Loucy (cell line): ENCODE results near the gene MAML2.
A peak's percentile ranks its signal among the peaks of the same experiment; 100 is the strongest.
"Not testable (repeated sequence)": the region's sequence is repeated elsewhere in the genome, so short reads cannot be mapped to it uniquely, and the experiment has no call there.

ENCODE experiments used
- H2AFZ ChIP-seq: fragments of 200-600 bp; sonication (generic); 2 replicates; pipeline ENCODE4 v1.6.0; 2016; ENCODE audit warnings: antibody characterized with exemption, mild to moderate bottlenecking, low read length, moderate library complexity
- H3F3A ChIP-seq: fragments of 200-600 bp; 2 replicates; pipeline ENCODE4 v1.6.0; 2016; ENCODE audit warnings: antibody characterized with exemption, low read depth, mild to moderate bottlenecking
- H3K27me3 ChIP-seq: fragments of 200-600 bp; sonication (generic); 2 replicates; pipeline ENCODE4 v1.6.1; 2014; ENCODE audit warnings: low read length, mild to moderate bottlenecking; ENCODE audit not compliant: insufficient read depth, poor library complexity, severe bottlenecking
- H3K36me3 ChIP-seq: fragments of 200-600 bp; sonication (generic); 2 replicates; pipeline ENCODE4 v1.6.1; 2016; ENCODE audit warnings: low read length; ENCODE audit not compliant: insufficient read depth
- H3K4me1 ChIP-seq: fragments of 200-600 bp; sonication (generic); 2 replicates; pipeline ENCODE4 v1.5.1; 2014; ENCODE audit warnings: low read length, mild to moderate bottlenecking; ENCODE audit not compliant: insufficient read depth, poor library complexity, severe bottlenecking
- H3K4me2 ChIP-seq: fragments of 200-600 bp; sonication (generic); 2 replicates; pipeline ENCODE4 v1.6.0; 2014; ENCODE audit warnings: antibody characterized with exemption, low read length, low read depth, mild to moderate bottlenecking; ENCODE audit not compliant: poor library complexity, severe bottlenecking
- H3K4me3 ChIP-seq: fragments of 200-600 bp; sonication (generic); 2 replicates; pipeline ENCODE4 v1.5.1; 2014; ENCODE audit warnings: low read length, mild to moderate bottlenecking, mixed read lengths; ENCODE audit not compliant: poor library complexity, severe bottlenecking
- H3K79me2 ChIP-seq: fragments of 200-600 bp; sonication (generic); 2 replicates; pipeline ENCODE4 v1.6.1; 2014; ENCODE audit warnings: low read length; ENCODE audit not compliant: insufficient read depth
- H3K9ac ChIP-seq: fragments of 200-600 bp; sonication (generic); 2 replicates; pipeline ENCODE4 v1.6.0; 2014; ENCODE audit warnings: mild to moderate bottlenecking, low read depth, low read length, moderate library complexity; ENCODE audit not compliant: poor library complexity, severe bottlenecking
- H3K9me2 ChIP-seq: fragments of 200-600 bp; sonication (generic); replicated peaks from 2 replicates; pipeline ENCODE4 v1.6.1; 2016; ENCODE audit warnings: low read depth, low read length, mixed read lengths
- H3K9me3 ChIP-seq: fragments of 200-600 bp; sonication (generic); 2 replicates; pipeline ENCODE4 v1.6.1; 2014; ENCODE audit warnings: mild to moderate bottlenecking, antibody characterized with exemption, low read length, low read depth; ENCODE audit not compliant: insufficient read depth
- H4K20me1 ChIP-seq: fragments of 200-600 bp; sonication (generic); 2 replicates; pipeline ENCODE4 v1.6.0; 2014; ENCODE audit warnings: antibody characterized with exemption, low read length, mild to moderate bottlenecking; ENCODE audit not compliant: insufficient read depth, poor library complexity, severe bottlenecking
- EZH2phosphoT487 ChIP-seq: fragments of 200-600 bp; IDR thresholded peaks from 2 replicates; pipeline ENCODE4 v1.6.1; 2018; ENCODE audit warnings: antibody characterized with exemption, mild to moderate bottlenecking, moderate library complexity, borderline replicate concordance
- TF ChIP-seq, protein P1 (sequence below): fragments of 200-600 bp; sonication (generic); conservative IDR thresholded peaks from 2 replicates; pipeline ENCODE4 v1.5.1; 2014; ENCODE audit warnings: mild to moderate bottlenecking, antibody characterized with exemption, low read length

Gene MAML2

GRCh38 chr11:96187822-96188221 is 155.2 kb downstream of the MAML2 start:
- Histone ChIP-seq H4K20me1 (no peaks in the 10 kb centered on the region), H3K9me2 (no peaks in the 10 kb centered on the region), H3K4me1 (peaks cover 13% of the 10 kb centered on the region), H3K36me3 (no peaks in the 10 kb centered on the region), H3K79me2 (no peaks in the 10 kb centered on the region), H3K4me2 (no peak overlapping the region), H3K9ac (no peak overlapping the region), H2AFZ (peak overlapping the region; percentile 38; the same call in 1 of the 2 replicates), H3F3A (no peaks in the 10 kb centered on the region), H3K4me3 (no peak overlapping the region), H3K9me3 (no peaks in the 10 kb centered on the region), H3K27me3 (no peaks in the 10 kb centered on the region)
- TF ChIP-seq, protein P1, sequence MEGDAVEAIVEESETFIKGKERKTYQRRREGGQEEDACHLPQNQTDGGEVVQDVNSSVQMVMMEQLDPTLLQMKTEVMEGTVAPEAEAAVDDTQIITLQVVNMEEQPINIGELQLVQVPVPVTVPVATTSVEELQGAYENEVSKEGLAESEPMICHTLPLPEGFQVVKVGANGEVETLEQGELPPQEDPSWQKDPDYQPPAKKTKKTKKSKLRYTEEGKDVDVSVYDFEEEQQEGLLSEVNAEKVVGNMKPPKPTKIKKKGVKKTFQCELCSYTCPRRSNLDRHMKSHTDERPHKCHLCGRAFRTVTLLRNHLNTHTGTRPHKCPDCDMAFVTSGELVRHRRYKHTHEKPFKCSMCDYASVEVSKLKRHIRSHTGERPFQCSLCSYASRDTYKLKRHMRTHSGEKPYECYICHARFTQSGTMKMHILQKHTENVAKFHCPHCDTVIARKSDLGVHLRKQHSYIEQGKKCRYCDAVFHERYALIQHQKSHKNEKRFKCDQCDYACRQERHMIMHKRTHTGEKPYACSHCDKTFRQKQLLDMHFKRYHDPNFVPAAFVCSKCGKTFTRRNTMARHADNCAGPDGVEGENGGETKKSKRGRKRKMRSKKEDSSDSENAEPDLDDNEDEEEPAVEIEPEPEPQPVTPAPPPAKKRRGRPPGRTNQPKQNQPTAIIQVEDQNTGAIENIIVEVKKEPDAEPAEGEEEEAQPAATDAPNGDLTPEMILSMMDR = no peak
- TF ChIP-seq EZH2phosphoT487 = no peak

DNA sequence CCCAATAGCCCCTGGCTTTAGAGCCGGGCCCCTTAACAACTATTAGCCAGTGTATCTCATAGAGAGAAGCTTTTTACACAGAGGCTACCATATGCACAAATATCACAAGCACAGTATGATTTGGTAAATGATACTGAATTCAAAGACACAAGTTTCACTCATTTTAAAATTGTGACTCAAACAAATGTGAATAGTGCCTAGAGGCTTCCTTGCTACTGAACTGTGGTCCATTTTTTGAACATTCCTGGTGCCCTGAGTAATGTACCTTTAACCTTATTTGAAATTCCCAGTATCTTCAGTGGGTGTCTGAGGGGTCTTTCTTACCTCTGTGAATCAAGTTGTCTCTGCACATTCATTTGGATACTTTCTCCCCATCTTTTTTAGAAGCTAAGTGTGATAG is 156.2 kb downstream of the MAML2 start:
- Histone ChIP-seq H3K9ac (no peak overlapping the region), H3K36me3 (no peaks in the 10 kb centered on the region), H3K27me3 (no peaks in the 10 kb centered on the region), H3K4me1 (peaks cover 13% of the 10 kb centered on the region), H3K79me2 (no peaks in the 10 kb centered on the region), H2AFZ (no peak overlapping the region), H3F3A (no peaks in the 10 kb centered on the region), H4K20me1 (no peaks in the 10 kb centered on the region), H3K9me3 (no peaks in the 10 kb centered on the region), H3K4me3 (no peak overlapping the region), H3K9me2 (no peaks in the 10 kb centered on the region), H3K4me2 (no peak overlapping the region)
- TF ChIP-seq EZH2phosphoT487 = no peak
- TF ChIP-seq, protein P1 = no peak

DNA sequence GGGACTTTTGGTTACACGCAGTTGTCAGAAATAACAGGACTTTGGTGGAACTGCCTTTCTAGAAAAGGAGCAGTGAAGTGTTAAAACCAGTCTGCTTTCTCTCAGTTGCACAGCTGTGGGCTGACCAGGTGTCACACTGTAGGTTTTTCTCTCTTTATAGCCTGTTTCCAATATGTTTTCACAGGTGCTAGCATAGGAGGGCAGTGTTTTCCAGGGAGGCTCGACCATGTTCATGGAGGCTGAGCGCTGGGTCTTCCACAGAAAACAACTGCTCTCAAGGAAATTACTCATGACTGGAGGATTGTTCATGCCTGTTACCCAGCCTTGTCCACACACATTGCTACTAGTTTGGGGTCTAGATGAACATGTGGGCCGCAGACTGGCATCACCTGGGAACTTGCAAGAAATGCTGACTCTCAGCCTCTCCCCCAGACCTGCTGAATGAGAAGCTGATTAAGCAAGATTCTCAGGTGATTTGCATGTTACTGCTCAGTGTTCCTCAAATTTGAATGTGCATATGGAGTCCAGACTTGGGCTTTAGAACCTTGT is 157.7 kb downstream of the MAML2 start:
- no peak overlapping the region for H3K4me3 ChIP-seq
- TF ChIP-seq, protein P1 = no peak
- TF ChIP-seq EZH2phosphoT487 = no peak
- H2AFZ ChIP-seq = no peak overlapping the region
- peaks cover 13% of the 10 kb centered on the region for H3K4me1 ChIP-seq
- H3K9me2 ChIP-seq = no peaks in the 10 kb centered on the region
- H3F3A ChIP-seq = no peaks in the 10 kb centered on the region
- no peak overlapping the region for H3K4me2 ChIP-seq
- no peaks in the 10 kb centered on the region for H3K27me3 ChIP-seq
- no peak overlapping the region for H3K9ac ChIP-seq
- no peaks in the 10 kb centered on the region for H4K20me1 ChIP-seq
- no peaks in the 10 kb centered on the region for H3K36me3 ChIP-seq
- no peaks in the 10 kb centered on the region for H3K9me3 ChIP-seq
- no peaks in the 10 kb centered on the region for H3K79me2 ChIP-seq

DNA sequence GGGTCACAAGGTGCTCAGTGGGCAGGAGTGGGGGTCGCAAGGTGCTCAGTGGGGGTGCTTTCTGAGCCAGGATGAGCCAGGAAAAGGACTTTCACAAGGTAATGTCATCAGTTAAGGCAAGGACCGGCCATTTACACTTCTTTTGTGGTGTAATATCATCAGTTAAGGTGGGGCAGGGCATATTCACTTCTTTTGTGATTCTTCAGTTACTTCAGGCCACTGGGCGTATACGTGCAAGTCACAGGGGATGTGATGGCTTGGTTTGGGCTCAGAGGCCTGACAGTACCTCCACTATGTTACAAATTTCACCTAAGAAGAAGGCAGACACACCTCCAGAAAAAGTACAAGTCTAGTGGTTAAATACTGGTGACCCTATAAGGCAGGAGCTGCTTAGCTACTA is 162.1 kb downstream of the MAML2 start:
- not testable (repeated sequence) for H3K9me2 ChIP-seq, H3K4me3 ChIP-seq, H3K9ac ChIP-seq, H3K27me3 ChIP-seq, H4K20me1 ChIP-seq, H3K79me2 ChIP-seq, H3K4me2 ChIP-seq, H3F3A ChIP-seq, H3K36me3 ChIP-seq, H2AFZ ChIP-seq, H3K9me3 ChIP-seq
- peaks cover 15% of the 10 kb centered on the region for H3K4me1 ChIP-seq
